GM18511 (cell line): ENCODE measurements around the gene SLC13A3.

ENCODE experiments used
- ATAC-seq: cut with Tn5 transposase; IDR thresholded peaks from one replicate; pipeline ENCODE4 v1.9.1; 2021; ENCODE audit warnings: mild to moderate bottlenecking, moderate library complexity; ENCODE audit not compliant: unreplicated experiment

Gene SLC13A3

DNA sequence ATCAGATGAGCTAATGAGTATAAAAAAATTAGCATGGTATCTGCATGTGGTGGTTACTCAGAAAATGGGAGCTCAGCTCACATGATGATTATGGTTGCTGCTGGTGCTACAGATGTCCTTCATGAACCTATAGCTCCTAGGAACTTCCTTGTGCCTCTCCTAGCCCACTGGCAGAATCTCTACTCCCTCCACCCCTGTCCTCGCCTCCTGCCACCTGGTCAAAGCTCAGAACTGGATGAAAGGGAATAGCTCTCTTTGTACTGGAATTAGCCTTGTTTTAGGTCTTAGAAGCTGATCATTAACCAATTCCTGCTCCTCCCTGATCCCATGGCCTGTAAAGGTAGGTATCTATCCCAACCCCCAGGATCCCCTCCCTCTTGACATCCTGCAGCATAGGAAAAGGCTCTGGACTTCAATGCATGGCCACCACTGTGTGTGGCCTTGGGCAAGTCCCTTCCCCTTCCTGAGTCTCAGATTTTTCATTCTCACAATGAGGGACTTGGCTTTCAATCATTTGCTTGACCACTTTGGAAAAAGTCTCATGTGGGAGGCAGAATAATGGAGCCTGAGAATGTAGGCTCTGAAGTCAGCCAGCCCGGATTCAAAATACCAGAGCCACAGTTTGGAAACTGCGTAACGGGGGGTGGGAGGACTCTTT is 43.9 kb downstream of the SLC13A3 start:
- ATAC-seq, result no peak

GRCh38 chr20:46606817-46607190 is 44.5 kb downstream of the SLC13A3 start:
- ATAC-seq, result no peak

GRCh38 chr20:46605978-46606816 is 45.1 kb downstream of the SLC13A3 start:
- no peak for ATAC-seq

DNA sequence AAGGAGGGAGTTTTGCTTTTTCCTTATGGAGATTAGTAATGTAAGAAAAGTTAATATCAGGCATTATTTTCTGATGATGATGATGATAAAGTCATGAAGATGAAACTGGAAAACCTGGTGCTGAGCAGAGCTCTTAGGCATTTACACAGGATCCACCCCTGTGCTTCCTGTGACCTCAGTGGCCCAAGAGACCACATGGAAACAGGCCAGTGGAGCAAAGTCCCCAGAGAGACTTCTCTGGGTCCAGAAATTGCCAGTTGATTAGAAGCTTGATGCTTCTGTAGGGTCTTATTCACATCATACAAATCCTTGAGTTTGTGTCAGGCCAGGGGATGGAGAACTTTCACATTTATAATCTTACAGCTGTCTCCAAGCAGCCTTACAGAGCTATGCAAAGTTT is 46.1 kb downstream of the SLC13A3 start:
- no peak for ATAC-seq

- no peak for ATAC-seq
Measured at GRCh38 chr20:46604551-46605133, 46.6 kb downstream of the SLC13A3 start.

- no peak for ATAC-seq
Measured at GRCh38 chr20:46602429-46602828, 48.8 kb downstream of the SLC13A3 start.

- ATAC-seq, result no peak
Measured at GRCh38 chr20:46601603-46602122, 49.6 kb downstream of the SLC13A3 start.

DNA sequence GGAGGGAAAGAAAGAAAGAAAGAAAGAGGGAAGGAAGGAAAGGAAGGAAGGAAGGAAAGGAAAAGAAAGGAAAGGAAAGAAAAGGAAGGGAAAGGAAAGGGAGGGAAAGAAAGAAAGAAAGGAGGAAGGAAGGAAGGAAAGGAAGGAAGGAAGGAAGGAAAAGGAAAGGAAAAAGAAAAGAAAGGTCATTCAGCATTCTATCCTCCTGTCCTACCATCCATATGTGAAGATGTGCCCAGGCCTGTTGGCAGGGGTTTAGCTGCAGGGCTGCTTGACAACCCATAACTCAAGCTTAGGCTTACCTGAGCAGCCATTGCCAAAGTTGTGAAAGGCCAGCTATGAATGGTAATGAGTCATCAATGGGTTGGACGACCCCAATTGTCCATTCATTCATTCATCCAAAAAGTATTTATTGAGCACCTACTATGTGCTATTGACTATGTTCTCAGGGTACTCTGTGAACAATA is 50.9 kb downstream of the SLC13A3 start:
- ATAC-seq, result no peak

DNA sequence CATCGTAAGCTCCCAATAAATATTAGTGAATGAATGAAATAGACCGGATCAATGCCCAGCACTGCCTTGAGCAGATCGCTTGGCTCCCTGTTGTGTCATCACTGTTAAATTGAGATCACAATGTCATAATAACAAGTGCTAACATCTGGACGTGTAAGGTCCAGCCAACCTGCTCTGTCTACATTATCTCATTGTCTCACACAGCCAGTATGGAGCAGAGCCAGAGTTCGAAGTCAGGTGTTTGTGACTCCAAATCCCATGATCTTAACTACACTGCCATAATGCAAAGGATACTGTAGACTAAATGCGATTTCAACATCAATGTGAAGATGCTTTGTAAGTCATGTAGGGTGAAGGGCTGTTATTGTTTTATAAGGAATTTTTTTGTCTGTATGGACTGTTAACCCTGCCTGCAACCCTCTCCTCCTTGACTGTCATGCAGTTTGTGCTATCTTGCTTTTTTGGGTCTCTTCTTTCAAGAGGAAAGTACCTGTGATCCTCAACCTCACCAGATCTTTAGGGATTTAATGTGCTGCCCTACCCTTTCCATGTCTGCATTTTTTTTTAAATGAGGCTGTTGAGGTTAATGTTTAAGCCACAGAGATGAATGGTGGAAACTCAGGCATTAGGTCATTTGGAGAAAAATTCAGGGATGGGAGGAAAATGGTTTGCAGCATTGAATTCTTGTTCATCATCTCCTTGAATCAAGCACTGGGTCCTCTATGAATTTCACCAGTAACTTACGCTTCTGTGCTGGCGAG is 51.9 kb downstream of the SLC13A3 start:
- ATAC-seq, result no peak

GRCh38 chr20:46595933-46596332 is 55.3 kb downstream of the SLC13A3 start:
- ATAC-seq, result no peak

DNA sequence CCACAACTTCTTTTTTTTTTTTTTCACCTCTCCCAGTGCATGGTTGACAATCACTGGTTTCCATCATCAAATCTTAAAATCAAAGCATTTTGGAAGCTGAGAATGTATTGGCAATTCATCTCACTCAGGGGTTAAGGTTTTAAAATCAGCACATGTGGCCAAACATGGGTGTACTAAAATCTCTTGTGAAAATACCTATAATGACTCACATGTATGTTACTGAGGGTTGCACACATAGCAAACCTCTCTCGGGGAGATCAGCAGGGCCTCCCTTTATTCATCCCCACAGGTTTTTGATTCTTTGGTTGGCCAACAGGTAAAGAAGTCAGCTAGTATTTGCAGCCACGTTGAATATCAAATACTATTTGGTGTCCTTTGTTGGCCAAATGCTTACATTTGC is 56.5 kb downstream of the SLC13A3 start:
- no peak for ATAC-seq

GRCh38 chr20:46592580-46593362 is 58.5 kb downstream of the SLC13A3 start:
- no peak for ATAC-seq

DNA sequence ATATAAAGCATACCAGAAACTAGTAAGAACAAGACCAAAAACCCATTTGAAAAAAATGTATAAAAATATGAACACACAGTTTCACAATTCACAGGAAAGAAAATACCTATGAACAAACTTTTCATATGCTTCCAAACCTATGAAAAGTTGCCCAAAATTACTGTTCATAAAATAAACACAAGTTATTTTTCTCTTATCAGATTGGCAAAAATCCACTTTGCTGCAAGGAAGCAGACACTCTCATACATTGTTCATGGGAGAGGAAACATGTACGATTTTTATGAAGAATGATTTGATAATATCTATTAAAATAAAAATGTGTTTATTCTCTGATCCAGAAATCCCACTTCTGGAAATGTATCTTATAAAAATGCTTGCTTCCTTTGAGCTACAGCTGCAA is 60.8 kb downstream of the SLC13A3 start:
- ATAC-seq, result no peak

DNA sequence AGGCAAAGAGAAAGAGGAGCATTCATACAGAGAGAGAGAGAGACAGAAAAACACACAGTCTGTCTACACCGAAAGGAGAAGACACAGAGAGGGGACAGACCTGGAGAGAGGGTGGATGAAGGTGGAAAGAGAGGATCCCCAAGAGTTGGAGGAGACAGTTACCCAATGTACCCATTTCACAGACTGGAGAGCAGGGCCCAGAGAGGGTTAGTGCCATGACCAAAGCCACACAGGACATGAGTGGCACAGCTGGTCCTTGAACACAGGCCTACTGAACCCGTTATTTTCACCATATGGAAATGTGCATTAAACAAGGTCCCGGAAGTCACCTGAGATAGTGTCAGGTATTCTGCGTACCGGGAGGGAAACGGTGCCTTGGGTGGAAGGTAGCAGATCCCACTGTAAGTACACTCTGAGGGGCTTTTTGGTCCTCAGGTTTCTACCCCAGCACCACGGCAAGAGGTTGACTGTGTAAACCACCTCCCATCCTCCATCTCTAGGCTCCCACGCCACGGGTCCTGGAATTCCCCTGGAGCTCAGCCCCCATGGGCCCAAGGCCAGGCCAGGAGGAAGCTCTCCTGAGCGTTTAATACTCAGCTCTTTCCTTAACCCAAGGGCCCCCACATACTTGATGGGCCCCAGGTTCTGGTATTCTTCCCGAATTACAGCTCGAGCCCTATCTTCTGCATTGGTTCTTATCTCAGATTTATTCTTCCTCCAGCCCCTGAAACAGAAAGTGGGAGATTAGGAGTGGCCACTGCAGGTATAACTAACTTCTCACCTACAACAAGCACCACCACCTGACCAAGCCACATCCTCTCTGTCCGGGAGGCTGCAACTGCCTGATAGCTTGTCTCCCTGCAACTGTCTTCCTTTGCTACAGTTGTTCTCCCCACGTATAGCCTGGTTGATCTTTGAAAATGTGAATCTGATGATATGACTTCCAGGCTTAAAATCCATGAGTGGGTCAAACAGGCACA is 62.4 kb downstream of the SLC13A3 start:
- ATAC-seq, result no peak

- ATAC-seq, result no peak
Measured at GRCh38 chr20:46587986-46588385, 63.3 kb downstream of the SLC13A3 start.

DNA sequence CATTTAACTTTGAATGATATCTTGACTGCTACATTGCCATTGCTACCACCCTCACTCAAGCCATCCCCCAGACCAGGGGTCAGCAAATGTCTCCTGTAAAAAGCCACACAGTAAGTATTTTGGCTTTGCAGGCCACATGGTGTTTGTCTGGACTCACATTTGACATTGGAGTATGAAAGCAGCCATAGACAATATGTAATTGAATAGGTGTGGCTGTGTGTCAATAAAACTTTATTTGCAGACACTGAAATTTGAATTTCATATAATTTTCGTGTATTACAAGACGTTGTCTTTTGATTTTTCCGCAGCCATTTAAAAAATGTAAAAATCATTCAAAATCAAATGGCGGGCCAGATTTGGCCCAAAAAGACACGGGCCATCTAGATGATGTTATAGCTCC is 64.5 kb downstream of the SLC13A3 start:
- no peak for ATAC-seq

DNA sequence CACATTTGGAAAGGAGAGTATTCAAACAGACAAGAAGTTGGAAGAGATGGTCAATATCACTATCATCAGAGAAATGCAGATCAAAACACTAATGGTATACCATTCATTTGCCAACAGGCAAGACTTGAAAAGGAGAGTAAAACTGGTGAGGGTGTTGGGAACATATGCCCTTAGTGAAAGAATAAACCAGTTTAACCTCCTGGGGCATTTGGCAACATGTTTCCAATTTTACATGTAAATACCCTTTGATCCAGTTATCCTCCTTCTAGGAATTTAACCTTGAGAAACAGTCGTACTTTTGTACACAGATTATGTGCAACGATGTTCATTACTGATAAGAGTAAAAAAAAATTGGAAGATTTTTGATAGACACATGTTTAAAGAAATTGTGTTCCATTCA is 66.8 kb downstream of the SLC13A3 start:
- no peak for ATAC-seq

DNA sequence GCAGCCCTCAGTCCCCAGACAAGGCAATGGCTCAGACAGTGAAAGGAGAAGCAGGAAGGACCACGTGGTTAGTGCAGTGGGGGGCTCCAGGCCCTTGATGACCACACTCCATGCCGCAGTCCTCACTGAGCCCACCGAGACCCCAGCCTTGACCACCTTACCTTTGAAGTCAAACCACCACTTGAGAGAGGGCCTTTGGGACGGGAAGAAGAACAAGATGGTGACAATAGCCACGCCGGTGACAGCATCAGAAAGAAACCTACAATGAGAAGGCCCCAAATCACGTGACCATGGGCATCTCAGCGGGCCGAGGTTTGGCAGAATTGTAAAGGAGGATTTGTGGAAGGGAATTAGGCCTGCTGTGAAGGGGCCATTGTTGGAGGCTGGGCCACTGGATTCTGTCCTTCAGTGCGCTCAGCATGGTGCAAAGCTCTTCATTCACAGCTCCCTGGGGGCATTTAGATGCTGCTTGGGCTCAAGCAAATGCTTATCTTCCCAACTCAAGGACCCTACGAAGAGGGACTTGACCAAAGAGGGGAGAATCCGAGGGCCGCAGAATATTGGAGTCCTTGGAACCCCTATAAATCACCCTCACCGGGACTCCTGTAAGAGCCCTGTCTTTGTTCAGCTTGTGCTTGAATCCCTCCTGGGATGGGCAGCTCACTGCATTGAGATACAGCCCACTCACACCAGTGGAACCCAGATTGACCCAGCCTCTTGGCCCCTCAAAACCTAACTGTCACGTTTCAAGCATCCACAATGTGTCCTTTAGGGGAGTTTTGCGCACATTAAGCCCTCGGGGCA is 67.6 kb downstream of the SLC13A3 start:
- ATAC-seq, result no peak
